GM23338 (cell line): ENCODE measurements around the gene ATIC. TPM values are rescaled to one million over a fixed set of nuclear protein-coding genes. Genes with fewer than 3 reads are reported as not detected.
A peak's percentile ranks its signal among the peaks of the same experiment; 100 is the strongest.

ENCODE experiments used
- ATAC-seq: fragments of 200-7000 bp; cut with Tn5 transposase; 3 replicates; pipeline ENCODE4 v1.9.1; 2020
- DNase-seq: peaks from one replicate; pipeline ENCODE4 v3.0.0-alpha.2; 2015; ENCODE audit warnings: low spot score
- H2AFZ ChIP-seq: fragments of 200-600 bp; sonication (generic); 2 replicates; pipeline ENCODE4 v1.8.0; 2016; ENCODE audit warnings: antibody characterized with exemption, mild to moderate bottlenecking, moderate library complexity
- H3F3A ChIP-seq: fragments of 200-600 bp; sonication (generic); replicated peaks from 2 replicates; pipeline ENCODE4 v1.8.0; 2017; ENCODE audit warnings: antibody characterized with exemption, mixed run types, low read depth
- H3K27ac ChIP-seq: fragments of 200-600 bp; sonication (generic); 2 replicates; pipeline ENCODE4 v1.6.1; 2016; ENCODE audit warnings: low read depth
- H3K27me3 ChIP-seq: fragments of 200-600 bp; sonication (generic); 2 replicates; pipeline ENCODE4 v1.8.0; 2016; ENCODE audit warnings: mild to moderate bottlenecking, mixed run types, moderate library complexity; ENCODE audit not compliant: insufficient read depth
- H3K36me3 ChIP-seq: fragments of 200-600 bp; sonication (generic); 2 replicates; pipeline ENCODE4 v1.8.0; 2016; ENCODE audit warnings: mild to moderate bottlenecking; ENCODE audit not compliant: insufficient read depth
- H3K4me1 ChIP-seq: fragments of 200-600 bp; sonication (generic); 2 replicates; pipeline ENCODE4 v1.8.0; 2016; ENCODE audit warnings: mild to moderate bottlenecking, moderate library complexity; ENCODE audit not compliant: insufficient read depth
- H3K4me2 ChIP-seq: fragments of 200-600 bp; sonication (generic); 2 replicates; pipeline ENCODE4 v1.7.1; 2017; ENCODE audit warnings: mixed run types
- H3K4me3 ChIP-seq: fragments of 200-600 bp; sonication (generic); 2 replicates; pipeline ENCODE4 v1.6.1; 2016; ENCODE audit warnings: mixed run types
- H3K79me2 ChIP-seq: fragments of 200-600 bp; sonication (generic); replicated peaks from 2 replicates; pipeline ENCODE4 v1.8.0; 2017; ENCODE audit warnings: mild to moderate bottlenecking; ENCODE audit not compliant: insufficient read depth
- H3K9me2 ChIP-seq: fragments of 200-600 bp; sonication (generic); 2 replicates; pipeline ENCODE4 v1.8.0; 2017; ENCODE audit not compliant: insufficient read depth
- H4K20me1 ChIP-seq: fragments of 200-600 bp; sonication (generic); replicated peaks from 2 replicates; pipeline ENCODE4 v1.8.0; 2017; ENCODE audit warnings: mild to moderate bottlenecking; ENCODE audit not compliant: insufficient read depth
- H3K27ac Mint-ChIP-seq: 2 replicates; pipeline ENCODE4 v1.8.0; 2020; ENCODE audit warnings: inconsistent platforms, mild to moderate bottlenecking, moderate library complexity, mixed read lengths
- H3K27me3 Mint-ChIP-seq: 3 replicates; pipeline ENCODE4 v1.8.0; 2022; ENCODE audit warnings: low read depth, mild to moderate bottlenecking, moderate library complexity, mixed read lengths, inconsistent platforms; ENCODE audit not compliant: insufficient read depth, poor library complexity
- H3K36me3 Mint-ChIP-seq: 3 replicates; pipeline ENCODE4 v1.8.0; 2021; ENCODE audit warnings: low read depth, mild to moderate bottlenecking, inconsistent platforms, moderate library complexity, mixed read lengths
- H3K4me1 Mint-ChIP-seq: 3 replicates; pipeline ENCODE4 v1.8.0; 2020; ENCODE audit warnings: mild to moderate bottlenecking, inconsistent platforms, mixed read lengths
- H3K4me3 Mint-ChIP-seq: 3 replicates; pipeline ENCODE4 v1.8.0; 2021; ENCODE audit warnings: moderate library complexity, mild to moderate bottlenecking, inconsistent platforms, mixed read lengths
- H3K9me3 Mint-ChIP-seq: 3 replicates; pipeline ENCODE4 v1.8.0; 2020; ENCODE audit warnings: moderate library complexity, mild to moderate bottlenecking, inconsistent platforms, mixed read lengths
- CREB1 ChIP-seq: fragments of 250-450 bp; sonication (Bioruptor Pico); IDR thresholded peaks from 2 replicates; pipeline ENCODE4 v1.5.0; 2020; ENCODE audit warnings: low read depth, mild to moderate bottlenecking, moderate library complexity
- EZH2 ChIP-seq: fragments of 200-600 bp; sonication (generic); IDR thresholded peaks from one replicate; pipeline ENCODE4 v1.8.0; 2017; ENCODE audit warnings: antibody characterized with exemption, mild to moderate bottlenecking, low read depth; ENCODE audit not compliant: unreplicated experiment
- POLR2AphosphoS5 ChIP-seq: IDR thresholded peaks from 2 replicates; pipeline ENCODE4 v1.6.1; 2016; ENCODE audit warnings: antibody characterized with exemption, low read depth
- STAT1 ChIP-seq: IDR thresholded peaks from one replicate; pipeline ENCODE4 v1.6.1; 2016; ENCODE audit warnings: antibody characterized with exemption; ENCODE audit not compliant: unreplicated experiment
- ZNF114 ChIP-seq: fragments of 250-450 bp; sonication (Bioruptor Pico); IDR thresholded peaks from 2 replicates; pipeline ENCODE4 v1.5.0; 2020; ENCODE audit warnings: mild to moderate bottlenecking, moderate library complexity
- ZNF331 ChIP-seq: fragments of 250-450 bp; sonication (Bioruptor Pico); IDR thresholded peaks from 2 replicates; pipeline ENCODE4 v1.5.0; 2020; ENCODE audit warnings: low read depth, mild to moderate bottlenecking, moderate library complexity
- polyA plus RNA-seq: library from polyadenylated mRNA; unstranded; fragments of >200 nt; fragmentation: Nextera tagmentation; extraction: Ambion mirVana; gene quantifications from 2 replicates; pipeline ENCODE4 v1.2.1, GENCODE V29; 2016
- total RNA-seq: library from RNA; depleted of rRNA; stranded (reverse); fragments of >200 nt; shearing (Covaris generic); gene quantifications from 2 replicates; pipeline ENCODE4 v1.2.3, GENCODE V29; 2014
- TF ChIP-seq, protein P1 (sequence below): IDR thresholded peaks from 2 replicates; pipeline ENCODE4 v1.6.1; 2016; ENCODE audit warnings: antibody characterized with exemption
- TF ChIP-seq, protein P2 (sequence below): IDR thresholded peaks from one replicate; pipeline ENCODE4 v1.6.1; 2018; ENCODE audit warnings: antibody characterized with exemption; ENCODE audit not compliant: unreplicated experiment
- TF ChIP-seq, protein P3 (sequence below): fragments of 250-450 bp; sonication (Bioruptor Pico); IDR thresholded peaks from 2 replicates; pipeline ENCODE4 v1.5.0; 2020; ENCODE audit warnings: mild to moderate bottlenecking, moderate library complexity

ATIC gene
- total and polyA plus RNA-seq, 2 experiments from 2014 or later, result 118 to 185 TPM

DNA sequence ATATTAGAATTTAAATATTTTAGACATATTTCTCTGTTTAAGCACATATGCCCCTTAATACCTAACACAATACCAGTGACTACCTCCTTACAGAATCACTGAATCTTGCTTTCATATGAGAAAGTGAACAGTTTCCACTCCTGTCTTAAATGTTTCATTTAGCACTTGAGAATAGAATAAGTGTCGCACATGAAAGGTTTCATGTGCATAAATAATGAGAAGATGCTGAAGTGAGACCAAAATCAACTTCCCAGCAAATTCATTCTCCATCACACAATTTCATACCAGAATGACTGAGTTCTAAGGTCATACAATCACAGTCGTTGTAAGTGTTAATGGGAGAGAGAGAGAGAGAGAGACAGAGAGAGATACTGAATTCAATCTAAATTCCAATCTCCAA, 51.2 kb downstream of the ATIC start:
- H3K27me3 ChIP-seq, result no peaks in the 10 kb centered on the region
- DNase-seq, result no peak
- H3K79me2 ChIP-seq, result no peaks in the 10 kb centered on the region
- TF ChIP-seq STAT1 (no peak), EZH2 (no peak)
- no peaks in the 10 kb centered on the region for H3K27me3 Mint-ChIP-seq
- no peak overlapping the region for H3K4me3 ChIP-seq
- no peaks in the 10 kb centered on the region for H3K4me1 ChIP-seq
- no peaks in the 10 kb centered on the region; the same call in 1 of the 2 replicates for H4K20me1 ChIP-seq
- peaks cover 6% of the 10 kb centered on the region for H3K4me1 Mint-ChIP-seq
- no peak overlapping the region for H3K27ac Mint-ChIP-seq
- no peak for ATAC-seq
- H3K27ac ChIP-seq, result no peak overlapping the region
- H3K36me3 ChIP-seq, result peaks cover 52% of the 10 kb centered on the region; the same call in 1 of the 2 replicates
- no peak overlapping the region for H3K4me3 Mint-ChIP-seq
- no peaks in the 10 kb centered on the region for H3K9me2 ChIP-seq
- no peak overlapping the region for H2AFZ ChIP-seq
- H3K9me3 Mint-ChIP-seq, result no peaks in the 10 kb centered on the region
- 0 out of 2 replicates have a peak, but pooled peaks cover 5% of the 10 kb centered on the region for H3F3A ChIP-seq
- H3K4me2 ChIP-seq, result no peak overlapping the region
- H3K36me3 Mint-ChIP-seq, result peaks cover 42% of the 10 kb centered on the region

DNA sequence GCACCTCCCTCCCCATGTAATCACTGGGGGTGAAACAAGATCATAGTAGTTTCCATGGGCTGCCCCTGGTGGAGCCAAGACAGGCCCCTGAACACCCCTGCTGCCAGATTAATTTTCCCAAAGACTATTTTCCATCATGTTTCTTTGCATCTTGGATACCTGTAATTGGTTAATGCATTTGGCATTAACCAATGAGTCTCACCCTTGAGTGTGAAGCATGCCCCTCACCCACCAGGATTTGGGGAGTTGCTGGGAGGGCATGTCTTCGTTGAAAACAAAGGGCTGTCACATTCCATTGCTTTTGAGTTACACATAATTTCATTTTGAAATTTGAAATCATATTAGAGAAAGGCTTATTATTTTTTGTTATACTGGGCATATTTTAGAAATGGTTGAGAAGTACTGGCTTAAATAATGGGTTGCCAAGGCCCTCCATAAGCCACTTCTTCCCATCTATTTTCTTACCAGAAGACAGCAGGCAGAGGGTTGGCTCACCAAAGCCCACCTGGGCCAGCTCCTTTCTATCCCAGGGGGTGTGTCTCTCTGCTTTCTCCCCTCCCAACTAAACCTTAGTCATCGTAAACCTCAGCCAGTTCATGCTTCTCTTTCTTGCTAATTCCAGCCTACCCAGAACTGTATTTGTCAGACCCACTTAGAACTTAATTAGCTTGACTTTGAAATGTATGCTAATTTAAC, 51.8 kb downstream of the ATIC start:
- Histone ChIP-seq H3K79me2 (no peaks in the 10 kb centered on the region), H3K4me3 (no peak overlapping the region), H3K4me1 (no peaks in the 10 kb centered on the region), H2AFZ (no peak overlapping the region), H3K27ac (no peak overlapping the region), H3F3A (0 out of 2 replicates have a peak, but pooled peaks cover 5% of the 10 kb centered on the region), H3K27me3 (no peaks in the 10 kb centered on the region), H3K9me2 (no peaks in the 10 kb centered on the region), H3K4me2 (no peak overlapping the region), H3K36me3 (peaks cover 52% of the 10 kb centered on the region; the same call in 1 of the 2 replicates), H4K20me1 (no peaks in the 10 kb centered on the region; the same call in 1 of the 2 replicates)
- H3K4me1 Mint-ChIP-seq, result peaks cover 3% of the 10 kb centered on the region; the same call in 1 of the 3 replicates
- no peaks in the 10 kb centered on the region for H3K9me3 Mint-ChIP-seq
- no peak overlapping the region for H3K4me3 Mint-ChIP-seq
- no peak for DNase-seq
- peaks cover 42% of the 10 kb centered on the region for H3K36me3 Mint-ChIP-seq
- H3K27me3 Mint-ChIP-seq, result no peaks in the 10 kb centered on the region
- peak overlapping the region; percentile 57 for H3K27ac Mint-ChIP-seq
- ATAC-seq, result no peak
- no peak for TF ChIP-seq CREB1 (CRISPR knock-in tag)
- TF ChIP-seq, protein P1, sequence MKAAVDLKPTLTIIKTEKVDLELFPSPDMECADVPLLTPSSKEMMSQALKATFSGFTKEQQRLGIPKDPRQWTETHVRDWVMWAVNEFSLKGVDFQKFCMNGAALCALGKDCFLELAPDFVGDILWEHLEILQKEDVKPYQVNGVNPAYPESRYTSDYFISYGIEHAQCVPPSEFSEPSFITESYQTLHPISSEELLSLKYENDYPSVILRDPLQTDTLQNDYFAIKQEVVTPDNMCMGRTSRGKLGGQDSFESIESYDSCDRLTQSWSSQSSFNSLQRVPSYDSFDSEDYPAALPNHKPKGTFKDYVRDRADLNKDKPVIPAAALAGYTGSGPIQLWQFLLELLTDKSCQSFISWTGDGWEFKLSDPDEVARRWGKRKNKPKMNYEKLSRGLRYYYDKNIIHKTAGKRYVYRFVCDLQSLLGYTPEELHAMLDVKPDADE, result no peak
- no peak for TF ChIP-seq ZNF331 (CRISPR knock-in tag)
- TF ChIP-seq, protein P2, sequence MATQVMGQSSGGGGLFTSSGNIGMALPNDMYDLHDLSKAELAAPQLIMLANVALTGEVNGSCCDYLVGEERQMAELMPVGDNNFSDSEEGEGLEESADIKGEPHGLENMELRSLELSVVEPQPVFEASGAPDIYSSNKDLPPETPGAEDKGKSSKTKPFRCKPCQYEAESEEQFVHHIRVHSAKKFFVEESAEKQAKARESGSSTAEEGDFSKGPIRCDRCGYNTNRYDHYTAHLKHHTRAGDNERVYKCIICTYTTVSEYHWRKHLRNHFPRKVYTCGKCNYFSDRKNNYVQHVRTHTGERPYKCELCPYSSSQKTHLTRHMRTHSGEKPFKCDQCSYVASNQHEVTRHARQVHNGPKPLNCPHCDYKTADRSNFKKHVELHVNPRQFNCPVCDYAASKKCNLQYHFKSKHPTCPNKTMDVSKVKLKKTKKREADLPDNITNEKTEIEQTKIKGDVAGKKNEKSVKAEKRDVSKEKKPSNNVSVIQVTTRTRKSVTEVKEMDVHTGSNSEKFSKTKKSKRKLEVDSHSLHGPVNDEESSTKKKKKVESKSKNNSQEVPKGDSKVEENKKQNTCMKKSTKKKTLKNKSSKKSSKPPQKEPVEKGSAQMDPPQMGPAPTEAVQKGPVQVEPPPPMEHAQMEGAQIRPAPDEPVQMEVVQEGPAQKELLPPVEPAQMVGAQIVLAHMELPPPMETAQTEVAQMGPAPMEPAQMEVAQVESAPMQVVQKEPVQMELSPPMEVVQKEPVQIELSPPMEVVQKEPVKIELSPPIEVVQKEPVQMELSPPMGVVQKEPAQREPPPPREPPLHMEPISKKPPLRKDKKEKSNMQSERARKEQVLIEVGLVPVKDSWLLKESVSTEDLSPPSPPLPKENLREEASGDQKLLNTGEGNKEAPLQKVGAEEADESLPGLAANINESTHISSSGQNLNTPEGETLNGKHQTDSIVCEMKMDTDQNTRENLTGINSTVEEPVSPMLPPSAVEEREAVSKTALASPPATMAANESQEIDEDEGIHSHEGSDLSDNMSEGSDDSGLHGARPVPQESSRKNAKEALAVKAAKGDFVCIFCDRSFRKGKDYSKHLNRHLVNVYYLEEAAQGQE, result no peak
- TF ChIP-seq, protein P3, sequence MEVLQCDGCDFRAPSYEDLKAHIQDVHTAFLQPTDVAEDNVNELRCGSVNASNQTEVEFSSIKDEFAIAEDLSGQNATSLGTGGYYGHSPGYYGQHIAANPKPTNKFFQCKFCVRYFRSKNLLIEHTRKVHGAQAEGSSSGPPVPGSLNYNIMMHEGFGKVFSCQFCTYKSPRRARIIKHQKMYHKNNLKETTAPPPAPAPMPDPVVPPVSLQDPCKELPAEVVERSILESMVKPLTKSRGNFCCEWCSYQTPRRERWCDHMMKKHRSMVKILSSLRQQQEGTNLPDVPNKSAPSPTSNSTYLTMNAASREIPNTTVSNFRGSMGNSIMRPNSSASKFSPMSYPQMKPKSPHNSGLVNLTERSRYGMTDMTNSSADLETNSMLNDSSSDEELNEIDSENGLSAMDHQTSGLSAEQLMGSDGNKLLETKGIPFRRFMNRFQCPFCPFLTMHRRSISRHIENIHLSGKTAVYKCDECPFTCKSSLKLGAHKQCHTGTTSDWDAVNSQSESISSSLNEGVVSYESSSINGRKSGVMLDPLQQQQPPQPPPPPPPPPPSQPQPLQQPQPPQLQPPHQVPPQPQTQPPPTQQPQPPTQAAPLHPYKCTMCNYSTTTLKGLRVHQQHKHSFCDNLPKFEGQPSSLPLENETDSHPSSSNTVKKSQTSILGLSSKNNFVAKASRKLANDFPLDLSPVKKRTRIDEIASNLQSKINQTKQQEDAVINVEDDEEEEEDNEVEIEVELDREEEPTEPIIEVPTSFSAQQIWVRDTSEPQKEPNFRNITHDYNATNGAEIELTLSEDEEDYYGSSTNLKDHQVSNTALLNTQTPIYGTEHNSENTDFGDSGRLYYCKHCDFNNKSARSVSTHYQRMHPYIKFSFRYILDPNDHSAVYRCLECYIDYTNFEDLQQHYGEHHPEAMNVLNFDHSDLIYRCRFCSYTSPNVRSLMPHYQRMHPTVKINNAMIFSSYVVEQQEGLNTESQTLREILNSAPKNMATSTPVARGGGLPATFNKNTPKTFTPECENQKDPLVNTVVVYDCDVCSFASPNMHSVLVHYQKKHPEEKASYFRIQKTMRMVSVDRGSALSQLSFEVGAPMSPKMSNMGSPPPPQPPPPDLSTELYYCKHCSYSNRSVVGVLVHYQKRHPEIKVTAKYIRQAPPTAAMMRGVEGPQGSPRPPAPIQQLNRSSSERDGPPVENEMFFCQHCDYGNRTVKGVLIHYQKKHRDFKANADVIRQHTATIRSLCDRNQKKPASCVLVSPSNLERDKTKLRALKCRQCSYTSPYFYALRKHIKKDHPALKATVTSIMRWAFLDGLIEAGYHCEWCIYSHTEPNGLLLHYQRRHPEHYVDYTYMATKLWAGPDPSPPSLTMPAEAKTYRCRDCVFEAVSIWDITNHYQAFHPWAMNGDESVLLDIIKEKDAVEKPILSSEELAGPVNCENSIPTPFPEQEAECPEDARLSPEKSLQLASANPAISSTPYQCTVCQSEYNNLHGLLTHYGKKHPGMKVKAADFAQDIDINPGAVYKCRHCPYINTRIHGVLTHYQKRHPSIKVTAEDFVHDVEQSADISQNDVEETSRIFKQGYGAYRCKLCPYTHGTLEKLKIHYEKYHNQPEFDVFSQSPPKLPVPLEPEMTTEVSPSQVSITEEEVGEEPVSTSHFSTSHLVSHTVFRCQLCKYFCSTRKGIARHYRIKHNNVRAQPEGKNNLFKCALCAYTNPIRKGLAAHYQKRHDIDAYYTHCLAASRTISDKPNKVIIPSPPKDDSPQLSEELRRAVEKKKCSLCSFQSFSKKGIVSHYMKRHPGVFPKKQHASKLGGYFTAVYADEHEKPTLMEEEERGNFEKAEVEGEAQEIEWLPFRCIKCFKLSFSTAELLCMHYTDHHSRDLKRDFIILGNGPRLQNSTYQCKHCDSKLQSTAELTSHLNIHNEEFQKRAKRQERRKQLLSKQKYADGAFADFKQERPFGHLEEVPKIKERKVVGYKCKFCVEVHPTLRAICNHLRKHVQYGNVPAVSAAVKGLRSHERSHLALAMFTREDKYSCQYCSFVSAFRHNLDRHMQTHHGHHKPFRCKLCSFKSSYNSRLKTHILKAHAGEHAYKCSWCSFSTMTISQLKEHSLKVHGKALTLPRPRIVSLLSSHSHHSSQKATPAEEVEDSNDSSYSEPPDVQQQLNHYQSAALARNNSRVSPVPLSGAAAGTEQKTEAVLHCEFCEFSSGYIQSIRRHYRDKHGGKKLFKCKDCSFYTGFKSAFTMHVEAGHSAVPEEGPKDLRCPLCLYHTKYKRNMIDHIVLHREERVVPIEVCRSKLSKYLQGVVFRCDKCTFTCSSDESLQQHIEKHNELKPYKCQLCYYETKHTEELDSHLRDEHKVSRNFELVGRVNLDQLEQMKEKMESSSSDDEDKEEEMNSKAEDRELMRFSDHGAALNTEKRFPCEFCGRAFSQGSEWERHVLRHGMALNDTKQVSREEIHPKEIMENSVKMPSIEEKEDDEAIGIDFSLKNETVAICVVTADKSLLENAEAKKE (CRISPR knock-in tag), result no peak
- TF ChIP-seq ZNF114 (CRISPR knock-in tag), result no peak
- no peak for TF ChIP-seq POLR2AphosphoS5
